Neuronal stem cell (in vitro differentiated cells): Measurements from ENCODE around the gene MRPL12. TPM values are rescaled to one million over a fixed set of nuclear protein-coding genes. Genes with fewer than 3 reads are reported as not detected.

Experiments
- DNase-seq: peaks from one replicate; pipeline ENCODE4 v3.0.0-alpha.2; 2013; ENCODE audit warnings: low spot score
- H2AFZ ChIP-seq: one replicate; pipeline ENCODE4 v1.6.1; 2013; ENCODE audit warnings: mild to moderate bottlenecking, low read length, inconsistent platforms
- H2AK5ac ChIP-seq: 2 replicates; pipeline ENCODE4 v1.6.1; 2013; ENCODE audit warnings: low read depth, mild to moderate bottlenecking, inconsistent platforms, low read length, moderate library complexity, mixed read lengths
- H2BK120ac ChIP-seq: 2 replicates; pipeline ENCODE4 v1.6.1; 2013; ENCODE audit warnings: low read depth, mild to moderate bottlenecking, inconsistent platforms, low read length, moderate library complexity, mixed read lengths
- H2BK12ac ChIP-seq: one replicate; pipeline ENCODE4 v1.6.1; 2013; ENCODE audit warnings: low read length, inconsistent platforms
- H2BK15ac ChIP-seq: 2 replicates; pipeline ENCODE4 v1.6.1; 2013; ENCODE audit warnings: mild to moderate bottlenecking, low read length, inconsistent platforms, mixed read lengths
- H2BK5ac ChIP-seq: one replicate; pipeline ENCODE4 v1.6.1; 2013; ENCODE audit warnings: inconsistent platforms, mild to moderate bottlenecking, low read length, moderate library complexity
- H3K14ac ChIP-seq: one replicate; pipeline ENCODE4 v1.6.1; 2013; ENCODE audit warnings: low read length, inconsistent platforms
- H3K18ac ChIP-seq: 2 replicates; pipeline ENCODE4 v1.6.1; 2013; ENCODE audit warnings: low read length, inconsistent platforms
- H3K23ac ChIP-seq: 2 replicates; pipeline ENCODE4 v1.6.1; 2013; ENCODE audit warnings: low read depth, mild to moderate bottlenecking, mixed read lengths, low read length, inconsistent platforms; ENCODE audit not compliant: poor library complexity
- H3K27ac ChIP-seq: replicated peaks from 3 replicates; pipeline ENCODE4 v1.5.1; 2013; ENCODE audit warnings: low read length, inconsistent platforms
- H3K27me3 ChIP-seq, 3 experiments: 2 replicates each; pipeline ENCODE4 v1.6.1; 2013; ENCODE audit warnings: low read length in 3 of 3, mild to moderate bottlenecking in 2 of 3, inconsistent platforms in 1 of 3, low read depth in 1 of 3, mixed read lengths in 1 of 3, moderate library complexity in 1 of 3; ENCODE audit not compliant: control insufficient read depth in 3 of 3, insufficient read depth in 3 of 3
- H3K36me3 ChIP-seq, 2 donors: replicated peaks in 1 of 2; 2 replicates each; pipeline ENCODE4 v1.6.1; 2013; ENCODE audit warnings: low read length in 2 of 2; ENCODE audit not compliant: control insufficient read depth in 2 of 2, insufficient read depth in 2 of 2
- H3K4ac ChIP-seq: 2 replicates; pipeline ENCODE4 v1.6.1; 2013; ENCODE audit warnings: inconsistent platforms, mild to moderate bottlenecking, low read length, moderate library complexity
- H3K4me1 ChIP-seq, 2 donors: 1 replicate in 1 of 2; 2 replicates in 1 of 2; pipeline ENCODE4 v1.6.1; 2013; ENCODE audit warnings: low read length in 2 of 2, low read depth in 1 of 2; ENCODE audit not compliant: control insufficient read depth in 2 of 2, insufficient read depth in 1 of 2
- H3K4me2 ChIP-seq: one replicate; pipeline ENCODE4 v1.6.1; 2013; ENCODE audit warnings: mild to moderate bottlenecking, low read length, inconsistent platforms; ENCODE audit not compliant: insufficient read depth, poor library complexity, severe bottlenecking
- H3K4me3 ChIP-seq, 2 donors: 2 replicates each; pipeline ENCODE4 v1.5.1; 2013; ENCODE audit warnings: low read length in 2 of 2, mild to moderate bottlenecking in 2 of 2, inconsistent platforms in 1 of 2, moderate library complexity in 1 of 2
- H3K79me1 ChIP-seq: one replicate; pipeline ENCODE4 v1.6.1; 2013; ENCODE audit warnings: low read depth, mild to moderate bottlenecking, inconsistent platforms, low read length, moderate library complexity
- H3K9ac ChIP-seq: one replicate; pipeline ENCODE4 v1.6.1; 2013; ENCODE audit warnings: mild to moderate bottlenecking, low read depth, low read length, inconsistent platforms; ENCODE audit not compliant: poor library complexity
- H3K9me3 ChIP-seq, 2 donors: replicated peaks in 1 of 2; 2 replicates each; pipeline versions ENCODE3 to v1.6.1; 2013; ENCODE audit warnings: low read length in 2 of 2, mild to moderate bottlenecking in 2 of 2, inconsistent platforms in 1 of 2, low read depth in 1 of 2, mixed read lengths in 1 of 2, moderate library complexity in 1 of 2; ENCODE audit not compliant: control insufficient read depth in 2 of 2, insufficient read depth in 1 of 2
- H4K8ac ChIP-seq: one replicate; pipeline ENCODE4 v1.6.1; 2013; ENCODE audit warnings: low read depth, mild to moderate bottlenecking, inconsistent platforms, low read length, moderate library complexity
- H4K91ac ChIP-seq: one replicate; pipeline ENCODE4 v1.6.1; 2013; ENCODE audit warnings: low read length, low read depth, mild to moderate bottlenecking, inconsistent platforms; ENCODE audit not compliant: poor library complexity
- WGBS, 2 donors: extraction: QIAGEN DNeasy Blood & Tissue Kit; methylation state at CpG; one replicate each; pipeline ENCODE4 v1.1.7; 2013; ENCODE audit warnings: missing lambda C conversion rate in 2 of 2, mixed read lengths in 1 of 2; ENCODE audit not compliant: insufficient read length in 2 of 2, insufficient replicate concordance in 1 of 2; ENCODE audit errors: extremely low coverage in 2 of 2; 5-methylcytosine and 5-hydroxymethylcytosine counted together
- polyA plus RNA-seq, 2 experiments: library from polyadenylated mRNA; stranded (reverse); fragments of 200-250 nt; gene quantifications; one replicate each; pipeline ENCODE4 v1.2.3, GENCODE V29; 2013

Gene MRPL12
- 75.2 TPM for polyA plus RNA-seq (2013, experiment 1 of 2)
- polyA plus RNA-seq (2013, experiment 2 of 2) = 73.4 TPM

- H2AFZ ChIP-seq = peak within 1 kb of the TSS; percentile 83
- peak within 1 kb of the TSS; percentile 71 for H3K14ac ChIP-seq
- peaks cover 45 to 78% of the 10 kb centered on the region in 2 donors for H3K36me3 ChIP-seq
- H3K79me1 ChIP-seq = peaks cover 36% of the 10 kb centered on the region
- no peak within 1 kb of the TSS for H2BK120ac ChIP-seq
- H3K18ac ChIP-seq = peak within 1 kb of the TSS; percentile 93
- peaks cover 10 to 23% of the 10 kb centered on the region in 2 donors for H3K4me1 ChIP-seq
- H3K27me3 ChIP-seq = no peaks in the 10 kb centered on the region
- no peaks in the 10 kb centered on the region for H3K9me3 ChIP-seq
- peak within 1 kb of the TSS; percentile 51 for H3K27ac ChIP-seq
- H4K91ac ChIP-seq = no peak within 1 kb of the TSS
- peak within 1 kb of the TSS; percentile 81 for H2BK15ac ChIP-seq
- peak within 1 kb of the TSS; percentile 97 for H3K4me2 ChIP-seq
- peak within 1 kb of the TSS; percentile 97 for H3K9ac ChIP-seq
- peak within 1 kb of the TSS; percentile 98 to 99 for H3K4me3 ChIP-seq
- H2BK12ac ChIP-seq = no peak within 1 kb of the TSS
- peak within 1 kb of the TSS; percentile 96 for H2AK5ac ChIP-seq
- peak; percentile 93 for DNase-seq
- H3K23ac ChIP-seq = peak within 1 kb of the TSS; percentile 66
- H4K8ac ChIP-seq = peak within 1 kb of the TSS; percentile 82
- H3K4ac ChIP-seq = peak within 1 kb of the TSS; percentile 46
- no CpG with 5 or more reads among the region's 102 CpGs for WGBS, 2 donors
- H2BK5ac ChIP-seq = peak within 1 kb of the TSS; percentile 77
These were observed at the start of gene MRPL12 for GRCh38 chr17:81702934-81703746. Gene MRPL12 (plus strand): TSS chr17:81703367. CDS start chr17:81703502, 135 bp downstream.

- Histone ChIP-seq H2AFZ (peak overlapping the region; percentile 15), H3K23ac (peak overlapping the region; percentile 5), H4K91ac (no peak overlapping the region), H3K18ac (peak overlapping the region; percentile 48), H2BK15ac (peak overlapping the region; percentile 64), H3K9me3 (no peaks in the 10 kb centered on the region), H3K9ac (no peak overlapping the region), H3K4me2 (no peak overlapping the region), H3K27me3 (no peaks in the 10 kb centered on the region), H3K27ac (no peak overlapping the region), H3K14ac (peak overlapping the region; percentile 9), H3K36me3 (no peaks in the 10 kb centered on the region), H3K4me1 (peaks cover 5 to 9% of the 10 kb centered on the region in 2 donors), H3K4me3 (no peak overlapping the region), H4K8ac (no peak overlapping the region), H3K79me1 (peaks cover 2% of the 10 kb centered on the region), H2AK5ac (no peak overlapping the region), H2BK120ac (peak overlapping the region; percentile 47), H3K4ac (no peak overlapping the region), H2BK5ac (no peak overlapping the region), H2BK12ac (no peak overlapping the region)
- no peak for DNase-seq
- WGBS, 2 donors = no CpG with 5 or more reads among the region's 18 CpGs
These were observed 47.6 kb upstream of the MRPL12 start for GRCh38 chr17:81655378-81656117.

GRCh38 chr17:81656118-81656743 is 46.9 kb upstream of the MRPL12 start, which contains the start of gene PDE6G:
Gene PDE6G (minus strand): TSS chr17:81656542. CDS start chr17:81653305, 3,237 bp downstream.
- peaks cover 5 to 9% of the 10 kb centered on the region in 2 donors for H3K4me1 ChIP-seq
- peak within 1 kb of the TSS; percentile 15 for H2AFZ ChIP-seq
- no peaks in the 10 kb centered on the region for H3K9me3 ChIP-seq
- H4K8ac ChIP-seq = no peak within 1 kb of the TSS
- H3K4me3 ChIP-seq = peak within 1 kb of the TSS in 1 of 2 donors; percentile 36
- H3K23ac ChIP-seq = peak within 1 kb of the TSS; percentile 5
- H3K9ac ChIP-seq = no peak within 1 kb of the TSS
- no peak within 1 kb of the TSS for H4K91ac ChIP-seq
- peak within 1 kb of the TSS; percentile 24 for H2BK15ac ChIP-seq
- H2AK5ac ChIP-seq = peak within 1 kb of the TSS; percentile 84
- H3K27me3 ChIP-seq = no peaks in the 10 kb centered on the region
- H3K14ac ChIP-seq = peak within 1 kb of the TSS; percentile 9
- no peak within 1 kb of the TSS for H3K4ac ChIP-seq
- no CpG with 5 or more reads among the region's 15 CpGs for WGBS, 2 donors
- peaks cover 2% of the 10 kb centered on the region for H3K79me1 ChIP-seq
- no peak within 1 kb of the TSS for H3K4me2 ChIP-seq
- DNase-seq = no peak
- no peak within 1 kb of the TSS for H2BK5ac ChIP-seq
- H3K18ac ChIP-seq = peak within 1 kb of the TSS; percentile 48
- H3K36me3 ChIP-seq = no peaks in the 10 kb centered on the region
- peak within 1 kb of the TSS; percentile 58 for H2BK12ac ChIP-seq
- H2BK120ac ChIP-seq = peak within 1 kb of the TSS; percentile 3
- H3K27ac ChIP-seq = no peak within 1 kb of the TSS
